Skin epidermis (tissue), 12 donors: Measurements from ENCODE around the gene SKAP1.
"Not testable (repeated sequence)": the region's sequence is repeated elsewhere in the genome, so short reads cannot be mapped to it uniquely, and the experiment has no call there.

Source experiments
- H3K27ac ChIP-seq, 21 experiments: fragments of 200-600 bp; sonication (generic) in 11 of 21; one replicate each; pipeline ENCODE4 v1.5.0; 2020; ENCODE audit warnings: mild to moderate bottlenecking in 3 of 21, inconsistent platforms in 2 of 21, moderate library complexity in 2 of 21
- H3K4me3 ChIP-seq, 7 experiments: fragments of 200-600 bp; sonication (generic) in 2 of 7; one replicate each; pipeline ENCODE4 v1.5.0; 2020; ENCODE audit warnings: inconsistent platforms in 2 of 7, mild to moderate bottlenecking in 2 of 7, moderate library complexity in 1 of 7

Gene SKAP1

DNA sequence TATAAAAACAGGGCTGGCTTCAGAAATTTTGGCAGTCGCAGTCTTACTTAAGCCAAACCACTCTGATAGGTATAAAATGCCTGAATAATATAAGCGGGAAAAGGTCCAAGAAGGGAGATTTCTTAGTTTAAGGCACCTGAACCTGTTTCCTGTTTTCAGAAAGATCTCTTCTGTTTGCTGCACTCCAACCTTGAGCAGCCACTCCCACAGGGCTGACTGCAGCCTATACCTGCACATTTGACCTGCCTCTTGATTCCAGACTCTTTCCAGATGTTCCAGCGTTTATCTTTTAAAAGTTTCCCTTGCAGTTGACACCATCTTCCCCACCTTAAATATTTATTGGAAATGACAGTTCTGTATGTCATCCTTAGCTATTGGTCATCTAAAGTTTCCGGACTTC lies 132.2 kb downstream of the SKAP1 start:
- Histone ChIP-seq H3K4me3 (no peak overlapping the region), H3K27ac (no peak overlapping the region)

- Histone ChIP-seq H3K4me3 (no peak overlapping the region), H3K27ac (no peak overlapping the region)
Observed at GRCh38 chr17:48296453-48296852, 133.6 kb downstream of the SKAP1 start.

GRCh38 chr17:48295362-48296288 lies 134.4 kb downstream of the SKAP1 start:
- no peak overlapping the region for H3K4me3 ChIP-seq
- peak overlapping the region in 8 of 21 experiments; percentile 6 to 69 (median 40) for H3K27ac ChIP-seq

DNA sequence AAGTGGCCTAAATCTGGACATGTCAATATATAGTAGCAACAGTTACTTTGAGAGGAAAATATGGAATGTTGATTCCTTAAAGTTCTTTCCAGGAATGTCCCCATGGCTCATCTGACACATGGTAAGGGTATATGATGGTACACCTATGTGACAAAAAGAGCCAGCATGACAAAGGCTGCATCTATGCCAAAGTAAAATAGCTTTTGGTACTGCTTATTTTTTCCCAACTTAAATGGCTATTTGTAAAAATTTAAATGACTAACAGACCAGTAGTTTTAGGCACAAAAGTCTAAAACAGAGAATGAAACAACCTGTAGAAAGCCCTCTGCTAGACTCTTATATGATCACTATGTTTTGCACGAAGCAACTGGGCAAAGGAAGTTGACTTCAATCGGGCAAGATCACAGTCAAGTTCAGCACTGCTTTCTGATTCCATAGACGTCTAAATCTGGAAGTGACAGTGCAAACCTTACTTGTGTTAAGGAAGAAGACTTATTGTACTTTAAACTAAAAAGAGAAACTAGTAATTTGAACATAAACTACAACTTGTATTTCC lies 135.1 kb downstream of the SKAP1 start:
- H3K27ac ChIP-seq: peak overlapping the region in 8 of 21 experiments; percentile 6 to 69 (median 40)
- H3K4me3 ChIP-seq: no peak overlapping the region

- H3K4me3 ChIP-seq: no peak overlapping the region
Observed at GRCh38 chr17:48294020-48294805, 135.8 kb downstream of the SKAP1 start.

DNA sequence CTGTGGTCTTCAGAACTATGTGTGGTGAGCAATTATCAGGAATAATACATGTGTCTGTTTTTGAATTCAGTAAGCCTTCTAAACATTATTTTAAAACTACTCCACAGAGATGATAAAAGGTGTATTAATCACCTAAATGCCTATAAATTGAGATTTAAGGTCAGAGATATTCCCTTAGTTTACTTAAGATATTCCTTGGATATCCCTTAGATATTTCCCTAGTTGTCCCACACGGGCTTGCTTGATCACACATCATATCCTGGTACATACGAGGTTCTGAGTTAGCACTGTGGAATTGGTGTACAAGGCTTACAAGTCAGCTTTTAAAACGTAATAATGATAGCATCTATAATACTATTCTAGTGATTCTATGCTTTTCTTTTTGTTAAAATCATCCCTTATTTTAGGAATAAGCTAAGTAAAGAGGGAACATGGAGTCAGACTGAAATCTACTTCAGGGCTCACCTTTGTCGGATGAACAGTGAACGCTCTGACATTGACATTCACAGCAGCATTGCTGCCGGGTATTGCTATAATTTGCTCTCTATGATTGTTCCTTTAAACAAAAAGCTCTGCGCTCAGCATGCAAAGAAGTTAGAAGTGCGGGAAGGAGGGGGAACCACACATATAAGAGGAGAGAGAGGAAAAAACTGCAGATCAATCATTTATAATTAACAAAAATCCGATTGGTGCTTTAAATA lies 136.5 kb downstream of the SKAP1 start:
- Histone ChIP-seq H3K4me3 (no peak overlapping the region), H3K27ac (no peak overlapping the region)

More at GRCh38 chr17:48294020-48294805, 135.8 kb downstream of the SKAP1 start:
- H3K27ac ChIP-seq: peak overlapping the region in 1 of 21 experiments; percentile 69

DNA sequence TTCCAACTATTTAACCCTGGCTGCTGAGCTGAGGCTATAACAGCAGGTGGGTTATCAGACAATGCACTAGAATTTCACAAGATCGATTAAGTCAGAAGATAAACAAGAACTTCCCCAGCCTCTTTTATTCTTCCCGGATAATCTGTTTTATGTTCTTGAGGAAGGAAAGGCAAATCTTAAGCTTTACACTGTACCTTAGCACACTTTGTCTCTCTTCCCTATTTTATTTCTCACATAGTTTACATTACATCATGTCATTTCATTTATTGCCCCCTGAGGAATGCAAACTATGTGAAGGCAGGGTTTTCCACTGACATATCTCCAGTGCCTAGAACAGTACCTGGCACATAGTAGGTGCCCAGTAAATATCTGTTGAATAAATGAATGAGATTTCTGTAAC lies 139.6 kb downstream of the SKAP1 start:
- Histone ChIP-seq H3K27ac (no peak overlapping the region), H3K4me3 (no peak overlapping the region)

DNA sequence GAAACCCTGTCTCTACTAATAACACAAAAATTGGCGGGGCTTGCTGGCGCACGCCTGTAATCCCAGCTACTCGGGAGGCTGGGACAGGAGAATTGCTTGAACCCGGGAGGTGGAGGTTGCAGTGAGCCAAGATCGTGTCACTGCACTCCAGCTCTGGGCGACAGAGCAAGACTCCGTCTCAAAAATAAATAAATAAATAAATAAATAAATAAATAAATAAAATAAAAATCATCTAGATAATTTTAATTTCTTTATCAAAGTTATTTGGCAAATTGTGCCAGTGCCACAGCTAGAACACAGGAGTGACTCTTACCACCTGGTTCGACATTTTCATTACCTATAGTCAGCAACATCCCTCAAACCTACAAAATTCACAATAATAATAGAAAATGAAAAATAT lies 143.1 kb downstream of the SKAP1 start:
- H3K27ac ChIP-seq, H3K4me3 ChIP-seq: not testable (repeated sequence)

GRCh38 chr17:48285614-48286013 lies 144.4 kb downstream of the SKAP1 start:
- H3K4me3 ChIP-seq: no peak overlapping the region

GRCh38 chr17:48283907-48284306 lies 146.1 kb downstream of the SKAP1 start:
- H3K27ac ChIP-seq: no peak overlapping the region
- no peak overlapping the region for H3K4me3 ChIP-seq

More at GRCh38 chr17:48285614-48286013, 144.4 kb downstream of the SKAP1 start:
- no peak overlapping the region for H3K27ac ChIP-seq

GRCh38 chr17:48283411-48283810 lies 146.6 kb downstream of the SKAP1 start:
- Histone ChIP-seq H3K4me3 (no peak overlapping the region), H3K27ac (no peak overlapping the region)

- H3K4me3 ChIP-seq: no peak overlapping the region
- no peak overlapping the region for H3K27ac ChIP-seq
Observed at GRCh38 chr17:48282303-48282702, 147.7 kb downstream of the SKAP1 start.

- H3K27ac ChIP-seq: no peak overlapping the region
- H3K4me3 ChIP-seq: no peak overlapping the region
Observed at GRCh38 chr17:48278760-48279491, 151.1 kb downstream of the SKAP1 start.

GRCh38 chr17:48276776-48277175 lies 153.2 kb downstream of the SKAP1 start:
- no peak overlapping the region for H3K4me3 ChIP-seq
- H3K27ac ChIP-seq: no peak overlapping the region

- H3K4me3 ChIP-seq: no peak overlapping the region
- no peak overlapping the region for H3K27ac ChIP-seq
Observed at GRCh38 chr17:48270899-48271298, 159.1 kb downstream of the SKAP1 start.

- H3K4me3 ChIP-seq: no peak overlapping the region
- H3K27ac ChIP-seq: no peak overlapping the region
Observed at GRCh38 chr17:48269209-48269608, 160.8 kb downstream of the SKAP1 start.

GRCh38 chr17:48263731-48264035 lies 166.3 kb downstream of the SKAP1 start:
- no peak overlapping the region for H3K27ac ChIP-seq
- H3K4me3 ChIP-seq: no peak overlapping the region

DNA sequence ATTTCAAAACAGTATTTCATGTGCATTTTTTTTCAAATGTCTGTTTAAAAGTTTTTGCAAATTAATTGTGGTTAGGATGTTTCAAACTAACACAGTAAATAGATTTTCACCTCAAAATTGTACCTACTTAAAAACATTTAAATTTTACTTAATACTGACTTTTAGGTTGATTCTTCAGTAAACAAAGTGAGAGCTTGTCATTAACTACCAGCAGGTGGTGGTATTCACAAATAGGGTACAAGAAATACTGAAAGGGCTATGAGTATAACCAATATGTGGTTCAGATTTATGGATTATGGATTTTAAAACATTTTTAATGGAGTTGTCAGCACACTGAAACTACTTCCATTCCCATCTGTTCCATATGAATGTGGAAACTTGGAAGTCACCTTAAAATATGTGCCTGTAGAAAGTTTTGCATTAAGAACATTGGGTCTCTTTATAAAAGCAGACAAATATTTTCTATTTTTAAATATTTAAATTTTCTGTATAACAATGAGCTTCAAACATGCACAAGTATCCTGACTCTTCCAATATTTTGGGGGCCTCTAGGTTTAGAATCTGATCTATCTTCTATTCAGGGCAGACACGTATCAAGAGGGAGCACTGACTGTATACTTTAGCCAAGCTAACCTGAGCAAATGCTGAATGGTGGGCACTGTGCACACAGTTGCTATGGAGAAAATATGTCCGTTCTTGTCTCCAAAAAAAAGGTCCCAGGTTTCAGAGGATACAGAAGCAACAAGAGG lies 166.9 kb downstream of the SKAP1 start:
- H3K4me3 ChIP-seq: no peak overlapping the region
- H3K27ac ChIP-seq: no peak overlapping the region
